Endodermal cell (in vitro differentiated cells): ENCODE measurements around the gene SLC48A1. TPM values are rescaled to one million over a fixed set of nuclear protein-coding genes. Genes with fewer than 3 reads are reported as not detected.

ENCODE experiments used
- DNase-seq: peaks from one replicate; pipeline ENCODE4 v3.0.0-alpha.2; 2017
- H3K27ac ChIP-seq: 2 replicates; pipeline ENCODE4 v1.5.1; 2013; ENCODE audit warnings: mild to moderate bottlenecking, low read depth, low read length, moderate library complexity
- H3K27me3 ChIP-seq: 2 replicates; pipeline ENCODE4 v1.6.1; 2013; ENCODE audit warnings: mild to moderate bottlenecking, low read length, moderate library complexity; ENCODE audit not compliant: insufficient read depth, control insufficient read depth, poor library complexity, severe bottlenecking
- H3K36me3 ChIP-seq: 2 replicates; pipeline ENCODE4 v1.7.0; 2013; ENCODE audit warnings: mild to moderate bottlenecking, low read length, moderate library complexity; ENCODE audit not compliant: control insufficient read depth, insufficient read depth
- H3K4me1 ChIP-seq: one replicate; pipeline ENCODE4 v1.7.0; 2013; ENCODE audit warnings: low read length; ENCODE audit not compliant: control insufficient read depth, insufficient read depth
- H3K4me3 ChIP-seq: 2 replicates; pipeline ENCODE4 v1.5.1; 2013; ENCODE audit warnings: mild to moderate bottlenecking, low read length, moderate library complexity
- H3K9ac ChIP-seq: 2 replicates; pipeline ENCODE4 v1.6.1; 2013; ENCODE audit warnings: mild to moderate bottlenecking, low read length, moderate library complexity; ENCODE audit not compliant: poor library complexity, severe bottlenecking; ENCODE audit errors: extremely low read depth
- H3K9me3 ChIP-seq: 2 replicates; pipeline ENCODE4 v1.6.1; 2013; ENCODE audit warnings: mild to moderate bottlenecking, low read length, moderate library complexity; ENCODE audit not compliant: control insufficient read depth
- H3K27ac Mint-ChIP-seq: 2 replicates; pipeline ENCODE4 v1.8.0; 2020; ENCODE audit warnings: mixed read lengths
- H3K27me3 Mint-ChIP-seq: 2 replicates; pipeline ENCODE4 v1.8.0; 2021; ENCODE audit warnings: mild to moderate bottlenecking, mixed read lengths; ENCODE audit not compliant: insufficient read depth
- H3K36me3 Mint-ChIP-seq: 2 replicates; pipeline ENCODE4 v1.8.0; 2020; ENCODE audit warnings: low read depth, mixed read lengths
- H3K4me1 Mint-ChIP-seq: 2 replicates; pipeline ENCODE4 v1.8.0; 2020; ENCODE audit warnings: mixed read lengths
- H3K4me3 Mint-ChIP-seq: 2 replicates; pipeline ENCODE4 v1.8.0; 2020; ENCODE audit warnings: mild to moderate bottlenecking, moderate library complexity, mixed read lengths
- H3K9me3 Mint-ChIP-seq: 2 replicates; pipeline ENCODE4 v1.8.0; 2020; ENCODE audit warnings: mild to moderate bottlenecking, mixed read lengths
- CTCF ChIP-seq: fragments of 200-600 bp; sonication (generic); conservative IDR thresholded peaks from 2 replicates; pipeline ENCODE4 v1.5.0; 2021; ENCODE audit warnings: antibody characterized with exemption, mild to moderate bottlenecking
- WGBS, 2 experiments: methylation state at CpG; one replicate each; pipeline versions ENCODE4 v1.1.5 to v1.1.7; 2013; ENCODE audit warnings: missing lambda C conversion rate in 2 of 2, mixed read lengths in 1 of 2; ENCODE audit not compliant: insufficient coverage in 1 of 2, insufficient read length in 1 of 2; 5-methylcytosine and 5-hydroxymethylcytosine counted together
- total RNA-seq, 2 donors: library from RNA; stranded (reverse); fragmentation: NEBNext Ultra II Directional in 1 of 2; extraction: Animal tissue kit (Norgen Biotek cat#: 25700) in 1 of 2; gene quantifications; 2 replicates in 1 of 2; 3 replicates in 1 of 2; pipeline ENCODE4 v1.2.1, GENCODE V29; 2021

SLC48A1 gene
- total RNA-seq, 2 donors from 2014 or later, result 21.3 to 30.4 TPM

- DNase-seq, result peak; percentile 85
- 11% methylated on average over 10 of the region's 10 CpGs; no CpG with 5 or more reads in 1 of the 2 experiments for WGBS, 2 experiments
- Mint-ChIP-seq H3K4me3 (peak overlapping the region; percentile 67), H3K4me1 (peaks cover 40% of the 10 kb centered on the region), H3K27me3 (no peaks in the 10 kb centered on the region), H3K36me3 (peaks cover 4% of the 10 kb centered on the region), H3K9me3 (no peaks in the 10 kb centered on the region), H3K27ac (peak overlapping the region; percentile 87)
- Histone ChIP-seq H3K27ac (no peak overlapping the region), H3K4me3 (peak overlapping the region; percentile 77), H3K27me3 (no peaks in the 10 kb centered on the region), H3K36me3 (no peaks in the 10 kb centered on the region), H3K9ac (peak overlapping the region; percentile 71), H3K9me3 (no peaks in the 10 kb centered on the region), H3K4me1 (peaks cover 6% of the 10 kb centered on the region)
- no peak for TF ChIP-seq CTCF
These were observed 14.5 kb upstream of the SLC48A1 start for GRCh38 chr12:47758584-47758833.

GRCh38 chr12:47758834-47759690 is 14.0 kb upstream of the SLC48A1 start, which contains the start of gene RAPGEF3:
Gene RAPGEF3 (minus strand): TSS chr12:47758880. CDS start chr12:47758556, 324 bp downstream.
- Histone ChIP-seq H3K27ac (no peak within 1 kb of the TSS), H3K4me1 (peaks cover 6% of the 10 kb centered on the region), H3K9ac (peak within 1 kb of the TSS; percentile 71), H3K36me3 (no peaks in the 10 kb centered on the region), H3K4me3 (peak within 1 kb of the TSS; percentile 77), H3K27me3 (no peaks in the 10 kb centered on the region), H3K9me3 (no peaks in the 10 kb centered on the region)
- H3K9me3 Mint-ChIP-seq, result no peaks in the 10 kb centered on the region
- peak; percentile 96 for DNase-seq
- peaks cover 4% of the 10 kb centered on the region for H3K36me3 Mint-ChIP-seq
- peak within 1 kb of the TSS; percentile 67 for H3K4me3 Mint-ChIP-seq
- TF ChIP-seq CTCF, result peak; percentile 66
- H3K27me3 Mint-ChIP-seq, result no peaks in the 10 kb centered on the region
- peaks cover 35% of the 10 kb centered on the region for H3K4me1 Mint-ChIP-seq
- peak within 1 kb of the TSS; percentile 87 for H3K27ac Mint-ChIP-seq
- WGBS, 2 experiments, result 9 to 10% methylated on average over 29 to 57 of the region's 57 CpGs

GRCh38 chr12:47762850-47763465 is 10.1 kb upstream of the SLC48A1 start:
- no peaks in the 10 kb centered on the region for H3K27me3 ChIP-seq
- H3K9ac ChIP-seq, result no peak overlapping the region
- no peaks in the 10 kb centered on the region for H3K9me3 Mint-ChIP-seq
- no peaks in the 10 kb centered on the region for H3K9me3 ChIP-seq
- H3K4me3 ChIP-seq, result no peak overlapping the region
- DNase-seq, result no peak
- peaks cover 1% of the 10 kb centered on the region for H3K4me1 ChIP-seq
- no peak overlapping the region for H3K27ac ChIP-seq
- no peaks in the 10 kb centered on the region for H3K4me1 Mint-ChIP-seq
- H3K27ac Mint-ChIP-seq, result no peak overlapping the region
- no peak overlapping the region for H3K4me3 Mint-ChIP-seq
- H3K36me3 ChIP-seq, result no peaks in the 10 kb centered on the region
- H3K27me3 Mint-ChIP-seq, result no peaks in the 10 kb centered on the region
- WGBS, 2 experiments, result 88 to 93% methylated on average over 1 to 3 of the region's 3 CpGs
- peaks cover 2% of the 10 kb centered on the region for H3K36me3 Mint-ChIP-seq
- no peak for TF ChIP-seq CTCF
